KOPT-K1 (cell line): Measurements from ENCODE around the gene SPOP.
"Not testable (repeated sequence)": the region's sequence is repeated elsewhere in the genome, so short reads cannot be mapped to it uniquely, and the experiment has no call there.

ENCODE experiments used
- H3K27ac ChIP-seq: fragments of 200-600 bp; sonication (generic); 2 replicates; pipeline ENCODE4 v1.5.1; 2016; ENCODE audit warnings: antibody characterized with exemption, mild to moderate bottlenecking, low read depth, low read length; ENCODE audit not compliant: poor library complexity, severe bottlenecking
- H3K36me3 ChIP-seq: fragments of 200-600 bp; sonication (generic); 2 replicates; pipeline ENCODE4 v1.5.1; 2017; ENCODE audit warnings: antibody characterized with exemption, mild to moderate bottlenecking, low read length, moderate library complexity; ENCODE audit not compliant: insufficient read depth
- H3K9me3 ChIP-seq: fragments of 200-600 bp; sonication (generic); 2 replicates; pipeline ENCODE4 v1.5.1; 2017; ENCODE audit warnings: antibody characterized with exemption, low read length, mild to moderate bottlenecking; ENCODE audit not compliant: insufficient read depth, poor library complexity, severe bottlenecking

The SPOP gene

GRCh38 chr17:49646056-49646390 lies 31.9 kb downstream of the SPOP start:
- H3K27ac ChIP-seq, H3K9me3 ChIP-seq, H3K36me3 ChIP-seq: not testable (repeated sequence)

- H3K36me3 ChIP-seq: peaks cover 5% of the 10 kb centered on the region; the same call in 1 of the 2 replicates
- H3K27ac ChIP-seq: no peak overlapping the region
- no peaks in the 10 kb centered on the region for H3K9me3 ChIP-seq
These were observed 32.2 kb downstream of the SPOP start for GRCh38 chr17:49645654-49646053.

GRCh38 chr17:49640556-49640955 lies 37.3 kb downstream of the SPOP start:
- Histone ChIP-seq H3K27ac (no peak overlapping the region), H3K36me3 (peaks cover 18% of the 10 kb centered on the region), H3K9me3 (peaks cover 8% of the 10 kb centered on the region)

GRCh38 chr17:49638818-49639217 lies 39.1 kb downstream of the SPOP start:
- H3K9me3 ChIP-seq: peaks cover 8% of the 10 kb centered on the region
- H3K36me3 ChIP-seq: peaks cover 20% of the 10 kb centered on the region
- H3K27ac ChIP-seq: no peak overlapping the region

GRCh38 chr17:49637739-49638138 lies 40.2 kb downstream of the SPOP start:
- Histone ChIP-seq H3K9me3 (peaks cover 8% of the 10 kb centered on the region), H3K36me3 (peaks cover 29% of the 10 kb centered on the region), H3K27ac (no peak overlapping the region)

- H3K9me3 ChIP-seq: peaks cover 8% of the 10 kb centered on the region
- H3K36me3 ChIP-seq: peaks cover 29% of the 10 kb centered on the region
- H3K27ac ChIP-seq: no peak overlapping the region
These were observed 40.8 kb downstream of the SPOP start for GRCh38 chr17:49637050-49637449.

GRCh38 chr17:49635121-49635520 lies 42.8 kb downstream of the SPOP start:
- peaks cover 8% of the 10 kb centered on the region for H3K9me3 ChIP-seq
- H3K36me3 ChIP-seq: peaks cover 29% of the 10 kb centered on the region
- H3K27ac ChIP-seq: no peak overlapping the region

- H3K36me3 ChIP-seq: peaks cover 23% of the 10 kb centered on the region
- no peak overlapping the region for H3K27ac ChIP-seq
- H3K9me3 ChIP-seq: peaks cover 8% of the 10 kb centered on the region
These were observed 43.4 kb downstream of the SPOP start for GRCh38 chr17:49634485-49634860.

- Histone ChIP-seq H3K9me3 (peaks cover 5% of the 10 kb centered on the region), H3K27ac (no peak overlapping the region), H3K36me3 (peaks cover 18% of the 10 kb centered on the region; the same call in 1 of the 2 replicates)
These were observed 44.0 kb downstream of the SPOP start for GRCh38 chr17:49633762-49634484.

- peaks cover 14% of the 10 kb centered on the region; the same call in 1 of the 2 replicates for H3K36me3 ChIP-seq
- H3K9me3 ChIP-seq: no peaks in the 10 kb centered on the region
- no peak overlapping the region for H3K27ac ChIP-seq
These were observed 44.6 kb downstream of the SPOP start for GRCh38 chr17:49633250-49633649.

- Histone ChIP-seq H3K27ac (no peak overlapping the region), H3K9me3 (no peaks in the 10 kb centered on the region), H3K36me3 (peaks cover 14% of the 10 kb centered on the region; the same call in 1 of the 2 replicates)
These were observed 45.7 kb downstream of the SPOP start for GRCh38 chr17:49632201-49632600.

GRCh38 chr17:49631496-49631895 lies 46.4 kb downstream of the SPOP start:
- Histone ChIP-seq H3K27ac (no peak overlapping the region), H3K9me3 (no peaks in the 10 kb centered on the region), H3K36me3 (peaks cover 14% of the 10 kb centered on the region; the same call in 1 of the 2 replicates)

- H3K27ac ChIP-seq: no peak overlapping the region
- peaks cover 11% of the 10 kb centered on the region; the same call in 1 of the 2 replicates for H3K36me3 ChIP-seq
These were observed 47.6 kb downstream of the SPOP start for GRCh38 chr17:49630113-49630900.

GRCh38 chr17:49629447-49629846 lies 48.5 kb downstream of the SPOP start:
- H3K36me3 ChIP-seq: peaks cover 11% of the 10 kb centered on the region; the same call in 1 of the 2 replicates
- H3K9me3 ChIP-seq: no peaks in the 10 kb centered on the region
- no peak overlapping the region for H3K27ac ChIP-seq

More at GRCh38 chr17:49630113-49630900, 47.6 kb downstream of the SPOP start:
- no peaks in the 10 kb centered on the region for H3K9me3 ChIP-seq

- no peak overlapping the region for H3K27ac ChIP-seq
- H3K36me3 ChIP-seq: peaks cover 34% of the 10 kb centered on the region
- H3K9me3 ChIP-seq: no peaks in the 10 kb centered on the region
These were observed 53.0 kb downstream of the SPOP start for GRCh38 chr17:49624896-49625295.
